Endothelial cell of umbilical vein (primary cell): ENCODE measurements around the gene ZNF385C. TPM values are rescaled to one million over a fixed set of nuclear protein-coding genes. Genes with fewer than 3 reads are reported as not detected.

Experiments
- BruUV-seq: library from RNA; stranded (reverse); fragments of 400-500 nt; replicated peaks from 2 replicates; lab custom pipeline; 2021; lab: Mats Ljungman, UMichigan
- CTCF ChIA-PET: fragments of 300-600, 350-600 bp; sonication (Branson Sonifier 250); formaldehyde crosslinking; loops from one replicate; lab custom pipeline; 2021; ENCODE audit warnings: antibody characterized with exemption, inconsistent platforms; lab: Charles Lee
- POLR2A ChIA-PET: fragments of 300-600, 350-600 bp; sonication (Branson Sonifier 250); formaldehyde crosslinking; loops from one replicate; lab custom pipeline; 2021; ENCODE audit warnings: antibody characterized with exemption, inconsistent platforms; lab: Charles Lee
- DNase-seq: peaks from one replicate; pipeline ENCODE4 v3.0.0-alpha.2; 2011; ENCODE audit warnings: low read depth, low spot score
- FAIRE-seq: peaks from 2 replicates; lab custom pipeline; 2011; peaks lifted over from hg19 to GRCh38; lab: Jason Lieb, UNC
- H2AFZ ChIP-seq: 2 replicates; pipeline ENCODE4 v1.6.0; 2012; ENCODE audit warnings: low read depth, low read length, control low read depth, inconsistent platforms
- H3K27ac ChIP-seq: 2 replicates; pipeline ENCODE4 v1.5.1; 2011; ENCODE audit warnings: low read depth, mild to moderate bottlenecking, control low read depth, low read length, moderate library complexity; ENCODE audit not compliant: insufficient read depth
- H3K27me3 ChIP-seq, 2 experiments: 2 replicates each; pipeline versions ENCODE4 v1.6.0 to v1.6.1; 2011; ENCODE audit warnings: low read length in 2 of 2, mixed read lengths in 1 of 2; ENCODE audit not compliant: control insufficient read depth in 2 of 2, insufficient read depth in 2 of 2
- H3K36me3 ChIP-seq, 2 experiments: 2 replicates in 1 of 2; 3 replicates in 1 of 2; pipeline ENCODE4 v1.5.1; 2011; ENCODE audit warnings: low read length in 2 of 2, mild to moderate bottlenecking in 1 of 2, moderate library complexity in 1 of 2; ENCODE audit not compliant: control insufficient read depth in 2 of 2, insufficient read depth in 2 of 2; ENCODE audit errors: extremely low read depth in 1 of 2
- H3K4me1 ChIP-seq: 3 replicates; pipeline ENCODE4 v1.5.1; 2011; ENCODE audit warnings: mild to moderate bottlenecking, low read length; ENCODE audit not compliant: control insufficient read depth, insufficient read depth; ENCODE audit errors: extremely low read depth
- H3K4me2 ChIP-seq: 2 replicates; pipeline ENCODE4 v1.6.1; 2011; ENCODE audit warnings: low read length, control low read depth, mixed read lengths; ENCODE audit not compliant: insufficient read depth
- H3K4me3 ChIP-seq, 3 experiments: fragments of 200-600 bp in 1 of 3; sonication (generic), shearing (Covaris generic) in 1 of 3; replicated peaks in 1 of 3; 2 replicates each; pipeline ENCODE4 v1.5.1; 2011 to 2016; ENCODE audit warnings: control low read depth in 3 of 3, low read length in 3 of 3, mild to moderate bottlenecking in 2 of 3, inconsistent platforms in 1 of 3, low read depth in 1 of 3, moderate library complexity in 1 of 3; ENCODE audit not compliant: insufficient read depth in 1 of 3
- H3K79me2 ChIP-seq: 2 replicates; pipeline ENCODE4 v1.6.0; 2012; ENCODE audit warnings: low read length, inconsistent platforms; ENCODE audit not compliant: control insufficient read depth, insufficient read depth
- H3K9ac ChIP-seq: replicated peaks from 2 replicates; pipeline ENCODE3; 2011; ENCODE audit warnings: low read length, control low read depth; ENCODE audit not compliant: insufficient read depth; ENCODE audit errors: extremely low read depth
- H3K9me1 ChIP-seq: replicated peaks from 3 replicates; pipeline ENCODE4 v1.6.0; 2011; ENCODE audit warnings: mild to moderate bottlenecking, low read length; ENCODE audit not compliant: control insufficient read depth, insufficient read depth; ENCODE audit errors: extremely low read depth
- H3K9me3 ChIP-seq: replicated peaks from 2 replicates; pipeline ENCODE4 v1.5.1; 2012; ENCODE audit warnings: low read length, inconsistent platforms; ENCODE audit not compliant: control insufficient read depth, insufficient read depth
- H4K20me1 ChIP-seq: replicated peaks from 2 replicates; pipeline ENCODE3; 2011; ENCODE audit warnings: mild to moderate bottlenecking, low read length; ENCODE audit not compliant: control insufficient read depth, insufficient read depth; ENCODE audit errors: extremely low read depth
- EZH2 ChIP-seq: IDR thresholded peaks from 2 replicates; pipeline ENCODE4 v1.6.1; 2012; ENCODE audit warnings: borderline replicate concordance, low read depth, mild to moderate bottlenecking, moderate library complexity, low read length, inconsistent platforms; ENCODE audit not compliant: severe bottlenecking
- FOS ChIP-seq: IDR thresholded peaks from 2 replicates; pipeline ENCODE4 v1.6.1; 2011; ENCODE audit warnings: mild to moderate bottlenecking, low read length, moderate library complexity, borderline replicate concordance; ENCODE audit not compliant: insufficient read depth
- GATA2 ChIP-seq: IDR thresholded peaks from 2 replicates; pipeline ENCODE4 v1.7.0; 2011; ENCODE audit warnings: low read depth, mild to moderate bottlenecking, moderate library complexity, mixed read lengths, low read length; ENCODE audit not compliant: insufficient read length, insufficient read depth
- JUN ChIP-seq: IDR thresholded peaks from 2 replicates; pipeline ENCODE4 v1.6.1; 2011; ENCODE audit warnings: borderline replicate concordance, low read depth; ENCODE audit not compliant: insufficient read length, insufficient read depth
- MYC ChIP-seq: IDR thresholded peaks from one replicate; pipeline ENCODE4 v1.6.1; 2011; ENCODE audit warnings: mild to moderate bottlenecking, low read depth, low read length
- POLR2A ChIP-seq: IDR thresholded peaks from 2 replicates; pipeline ENCODE4 v1.6.1; 2012; ENCODE audit warnings: low read depth, mild to moderate bottlenecking, control low read depth, low read length
- POLR2AphosphoS5 ChIP-seq: IDR thresholded peaks from 2 replicates; pipeline ENCODE4 v1.6.1; 2012; ENCODE audit warnings: low read depth, mild to moderate bottlenecking, control low read depth, low read length, moderate library complexity; ENCODE audit not compliant: insufficient read depth
- dilution Hi-C: fragments of 300-500 bp; cut with MboI; formaldehyde crosslinking; loops from one replicate; pipeline ENCODE4 v1.15.0; 2019; ENCODE audit warnings: low sequenced_read_pairs; ENCODE audit not compliant: extremely low pct_ligation_motif_present
- intact Hi-C: fragments of 100-400 bp; cut with micrococcal nuclease; formaldehyde crosslinking; loops from one replicate; pipeline ENCODE4 v1.10.0; 2022
- polyA plus RNA-seq, 4 experiments: library from polyadenylated mRNA; depleted of rRNA in 3 of 4; stranded (reverse) in 3 of 4; unstranded in 1 of 4; fragments of >200 nt; gene quantifications; 2 replicates each; pipeline versions ENCODE4 v1.2.1 to v1.2.3, GENCODE V29; 2011 to 2012; ENCODE audit warnings: missing spikeins in 1 of 4
- total RNA-seq: library from RNA; stranded (reverse); gene quantifications from 2 replicates; pipeline ENCODE4 v1.2.3, GENCODE V29; 2021
- TF ChIP-seq, protein P1 (sequence below): IDR thresholded peaks from 2 replicates; pipeline ENCODE4 v1.6.1; 2011; ENCODE audit not compliant: insufficient read depth, insufficient read length
- TF ChIP-seq, protein P2 (sequence below), 2 donors: IDR thresholded peaks; 1 replicate in 1 of 2; 2 replicates in 1 of 2; pipeline ENCODE4 v1.5.1; 2011; ENCODE audit warnings: low read length in 2 of 2, mild to moderate bottlenecking in 2 of 2, moderate library complexity in 2 of 2, control low read depth in 1 of 2, inconsistent platforms in 1 of 2, low read depth in 1 of 2; ENCODE audit not compliant: insufficient read depth in 1 of 2; ENCODE audit errors: extremely low read depth in 1 of 2

ZNF385C gene
- total and polyA plus RNA-seq, 2 donors (not counting 3 experiments of a cell fraction or from before 2014, with no cell fraction given): 0.07 TPM; not detected in 1

DNA sequence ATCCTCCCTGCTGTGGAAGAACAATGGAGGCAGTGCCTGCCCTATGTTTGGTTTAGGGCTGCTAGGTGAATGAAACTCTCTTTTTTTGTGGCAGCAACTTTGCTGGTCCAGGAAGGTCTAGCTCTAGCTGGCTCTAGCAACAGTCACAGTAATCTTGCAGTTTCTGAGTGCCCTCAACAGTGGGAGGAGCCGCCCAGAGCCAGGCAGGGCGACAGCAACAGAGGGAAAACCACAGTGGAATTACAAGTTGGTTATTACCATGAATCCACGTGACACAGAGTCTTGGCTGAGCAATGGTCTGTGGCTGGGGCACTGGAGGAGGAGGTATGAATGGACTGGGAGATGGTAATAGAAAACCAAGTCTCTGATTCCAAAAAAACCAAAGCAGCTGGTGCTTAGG, 34.7 kb upstream of the ZNF385C start:
- Histone ChIP-seq H3K4me3 (peak overlapping the region in 1 of 3 experiments; percentile 44), H3K4me2 (peak overlapping the region; percentile 83), H3K27me3 (no peaks in the 10 kb centered on the region), H2AFZ (no peak overlapping the region), H3K9me1 (no peaks in the 10 kb centered on the region), H3K36me3 (peaks cover 17 to 23% of the 10 kb centered on the region in 2 experiments), H4K20me1 (no peaks in the 10 kb centered on the region), H3K27ac (peak overlapping the region; percentile 71), H3K9ac (no peak overlapping the region), H3K79me2 (peaks cover 79% of the 10 kb centered on the region), H3K4me1 (peaks cover 79% of the 10 kb centered on the region), H3K9me3 (no peaks in the 10 kb centered on the region)
- FAIRE-seq (peak; percentile 88), DNase-seq (peak; percentile 48)
- BruUV-seq: no TSS peak
- dilution Hi-C loops: no loop called here
- POLR2A ChIA-PET: interaction anchor here (0.6 kb wide), 1 partner anchor 187 kb away, joined by 3 read pairs; no protein-coding TSS in a partner anchor
- intact Hi-C loops: loop anchor here (1.0 to 10.0 kb wide), 4 partner anchors 21 to 392 kb away; partner anchors contain the start of genes RAB5C and STAT5B
- CTCF ChIA-PET: interaction anchor here (1.0 to 1.9 kb wide), 5 partner anchors 10 to 65 kb away, joined by 3 to 12 read pairs (median 3); partner anchors contain the start of genes KAT2A and KCNH4
- TF ChIP-seq JUN (no peak), EZH2 (no peak), GATA2 (no peak), POLR2A (no peak), POLR2AphosphoS5 (no peak), FOS (no peak), MYC (no peak)
- TF ChIP-seq, protein P1, sequence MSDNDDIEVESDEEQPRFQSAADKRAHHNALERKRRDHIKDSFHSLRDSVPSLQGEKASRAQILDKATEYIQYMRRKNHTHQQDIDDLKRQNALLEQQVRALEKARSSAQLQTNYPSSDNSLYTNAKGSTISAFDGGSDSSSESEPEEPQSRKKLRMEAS: no peak
- TF ChIP-seq, protein P2, sequence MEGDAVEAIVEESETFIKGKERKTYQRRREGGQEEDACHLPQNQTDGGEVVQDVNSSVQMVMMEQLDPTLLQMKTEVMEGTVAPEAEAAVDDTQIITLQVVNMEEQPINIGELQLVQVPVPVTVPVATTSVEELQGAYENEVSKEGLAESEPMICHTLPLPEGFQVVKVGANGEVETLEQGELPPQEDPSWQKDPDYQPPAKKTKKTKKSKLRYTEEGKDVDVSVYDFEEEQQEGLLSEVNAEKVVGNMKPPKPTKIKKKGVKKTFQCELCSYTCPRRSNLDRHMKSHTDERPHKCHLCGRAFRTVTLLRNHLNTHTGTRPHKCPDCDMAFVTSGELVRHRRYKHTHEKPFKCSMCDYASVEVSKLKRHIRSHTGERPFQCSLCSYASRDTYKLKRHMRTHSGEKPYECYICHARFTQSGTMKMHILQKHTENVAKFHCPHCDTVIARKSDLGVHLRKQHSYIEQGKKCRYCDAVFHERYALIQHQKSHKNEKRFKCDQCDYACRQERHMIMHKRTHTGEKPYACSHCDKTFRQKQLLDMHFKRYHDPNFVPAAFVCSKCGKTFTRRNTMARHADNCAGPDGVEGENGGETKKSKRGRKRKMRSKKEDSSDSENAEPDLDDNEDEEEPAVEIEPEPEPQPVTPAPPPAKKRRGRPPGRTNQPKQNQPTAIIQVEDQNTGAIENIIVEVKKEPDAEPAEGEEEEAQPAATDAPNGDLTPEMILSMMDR (IDR thresholded peaks at IDR 0.05; ENCODE audit: extremely low read depth in 1 of 2, insufficient read depth in 1 of 2, low read depth in 1 of 2, low read length in 2 of 2): no peak
